H9 (cell line): ENCODE measurements around the gene ZNF816. TPM values are rescaled to one million over a fixed set of nuclear protein-coding genes. Genes with fewer than 3 reads are reported as not detected.

Experiments
- DNase-seq: peaks from one replicate; pipeline ENCODE4 v3.0.0-alpha.2; 2017
- H2AFZ ChIP-seq: one replicate; pipeline ENCODE4 v1.6.1; 2013; ENCODE audit warnings: mild to moderate bottlenecking, low read length, control low read depth, moderate library complexity
- H2AK5ac ChIP-seq: 2 replicates; pipeline ENCODE4 v1.6.1; 2013; ENCODE audit warnings: low read length, control low read depth, mixed read lengths; ENCODE audit not compliant: insufficient read length
- H2BK120ac ChIP-seq: one replicate; pipeline ENCODE4 v1.6.1; 2013; ENCODE audit warnings: low read depth, mild to moderate bottlenecking, low read length, control low read depth, inconsistent platforms; ENCODE audit not compliant: poor library complexity, severe bottlenecking
- H2BK12ac ChIP-seq: 2 replicates; pipeline ENCODE4 v1.6.1; 2013; ENCODE audit warnings: low read length, control low read depth, mixed read lengths, low read depth; ENCODE audit not compliant: insufficient read length
- H2BK15ac ChIP-seq: 2 replicates; pipeline ENCODE4 v1.6.1; 2013; ENCODE audit warnings: low read depth, low read length, control low read depth
- H2BK20ac ChIP-seq: one replicate; pipeline ENCODE4 v1.6.1; 2013; ENCODE audit warnings: low read depth, mild to moderate bottlenecking, low read length, control low read depth, inconsistent platforms; ENCODE audit not compliant: poor library complexity, severe bottlenecking
- H2BK5ac ChIP-seq: 2 replicates; pipeline ENCODE4 v1.6.1; 2013; ENCODE audit warnings: low read length, control low read depth, mixed read lengths; ENCODE audit not compliant: insufficient read length
- H3K14ac ChIP-seq: 2 replicates; pipeline ENCODE4 v1.6.1; 2013; ENCODE audit warnings: low read length, control low read depth; ENCODE audit not compliant: insufficient read depth
- H3K18ac ChIP-seq: 2 replicates; pipeline ENCODE4 v1.6.1; 2013; ENCODE audit warnings: low read depth, mild to moderate bottlenecking, mixed read lengths, low read length, control low read depth; ENCODE audit not compliant: insufficient read length
- H3K23ac ChIP-seq: 2 replicates; pipeline ENCODE4 v1.6.1; 2013; ENCODE audit warnings: low read length, control low read depth, mixed read lengths, low read depth; ENCODE audit not compliant: insufficient read length
- H3K23me2 ChIP-seq: 2 replicates; pipeline ENCODE4 v1.6.1; 2013; ENCODE audit warnings: low read depth, mild to moderate bottlenecking, mixed read lengths, low read length, control low read depth; ENCODE audit not compliant: insufficient read length, poor library complexity, severe bottlenecking
- H3K27ac ChIP-seq: 2 replicates; pipeline ENCODE4 v1.5.1; 2013; ENCODE audit warnings: low read length, control low read depth, mixed read lengths, low read depth; ENCODE audit not compliant: insufficient read length
- H3K27me3 ChIP-seq: 2 replicates; pipeline ENCODE4 v1.6.1; 2013; ENCODE audit warnings: low read length, control low read depth, inconsistent platforms; ENCODE audit not compliant: insufficient read depth
- H3K4ac ChIP-seq: 2 replicates; pipeline ENCODE4 v1.6.1; 2013; ENCODE audit warnings: low read depth, mild to moderate bottlenecking, control low read depth, inconsistent platforms, low read length, moderate library complexity
- H3K4me1 ChIP-seq: 2 replicates; pipeline ENCODE4 v1.6.1; 2013; ENCODE audit warnings: low read length, control low read depth, inconsistent platforms; ENCODE audit not compliant: insufficient read depth
- H3K4me2 ChIP-seq: 2 replicates; pipeline ENCODE4 v1.6.1; 2013; ENCODE audit warnings: low read length, control low read depth, mixed read lengths; ENCODE audit not compliant: insufficient read length, insufficient read depth
- H3K56ac ChIP-seq: 2 replicates; pipeline ENCODE4 v1.6.1; 2013; ENCODE audit warnings: low read depth, mild to moderate bottlenecking, mixed read lengths, low read length, control low read depth; ENCODE audit not compliant: insufficient read length
- H3K79me1 ChIP-seq: 2 replicates; pipeline ENCODE4 v1.6.1; 2013; ENCODE audit warnings: low read depth, mild to moderate bottlenecking, moderate library complexity, low read length, control low read depth, inconsistent platforms; ENCODE audit not compliant: insufficient read depth, poor library complexity, severe bottlenecking
- H3K79me2 ChIP-seq: 2 replicates; pipeline ENCODE4 v1.6.1; 2013; ENCODE audit warnings: low read length, control low read depth, inconsistent platforms; ENCODE audit not compliant: insufficient read depth
- H3K9ac ChIP-seq: 2 replicates; pipeline ENCODE4 v1.6.1; 2013; ENCODE audit warnings: low read length, control low read depth, mixed read lengths; ENCODE audit not compliant: insufficient read length; ENCODE audit errors: extremely low read depth
- H3K9me3 ChIP-seq: one replicate; pipeline ENCODE4 v1.6.1; 2013; ENCODE audit warnings: low read depth, low read length, inconsistent platforms; ENCODE audit not compliant: control insufficient read depth
- H3T11ph ChIP-seq: one replicate; pipeline ENCODE4 v1.6.1; 2013; ENCODE audit warnings: mild to moderate bottlenecking, low read length, control low read depth, inconsistent platforms
- H4K20me1 ChIP-seq: one replicate; pipeline ENCODE4 v1.6.1; 2013; ENCODE audit not compliant: control insufficient read depth, insufficient read length, insufficient read depth
- H4K5ac ChIP-seq: 2 replicates; pipeline ENCODE4 v1.6.1; 2013; ENCODE audit warnings: low read depth, mild to moderate bottlenecking, mixed read lengths, low read length, control low read depth; ENCODE audit not compliant: insufficient read length
- H4K8ac ChIP-seq: replicated peaks from 2 replicates; pipeline ENCODE4 v1.6.1; 2013; ENCODE audit warnings: low read length, control low read depth, mixed read lengths, low read depth; ENCODE audit not compliant: insufficient read length
- H4K91ac ChIP-seq: 2 replicates; pipeline ENCODE4 v1.6.1; 2013; ENCODE audit warnings: low read depth, mild to moderate bottlenecking, moderate library complexity, mixed read lengths, low read length, control low read depth; ENCODE audit not compliant: insufficient read length
- H3K27ac Mint-ChIP-seq, 3 experiments: 2 replicates in 2 of 3; 3 replicates in 1 of 3; pipeline ENCODE4 v1.8.0; 2020 to 2021; ENCODE audit warnings: mixed read lengths in 3 of 3, mild to moderate bottlenecking in 1 of 3, moderate library complexity in 1 of 3
- H3K27me3 Mint-ChIP-seq: 2 replicates; pipeline ENCODE4 v1.8.0; 2021; ENCODE audit warnings: low read depth, mild to moderate bottlenecking, moderate library complexity, mixed read lengths
- H3K36me3 Mint-ChIP-seq, 3 experiments: 2 replicates in 2 of 3; 3 replicates in 1 of 3; pipeline ENCODE4 v1.8.0; 2020 to 2021; ENCODE audit warnings: low read depth in 3 of 3, mixed read lengths in 3 of 3; ENCODE audit not compliant: insufficient read depth in 1 of 3
- H3K4me1 Mint-ChIP-seq, 2 experiments: 2 replicates each; pipeline ENCODE4 v1.8.0; 2020; ENCODE audit warnings: mixed read lengths in 2 of 2
- H3K4me3 Mint-ChIP-seq, 2 experiments: 2 replicates in 1 of 2; 3 replicates in 1 of 2; pipeline ENCODE4 v1.8.0; 2020 to 2021; ENCODE audit warnings: mild to moderate bottlenecking in 2 of 2, mixed read lengths in 2 of 2, moderate library complexity in 1 of 2
- H3K9me3 Mint-ChIP-seq, 2 experiments: 2 replicates in 1 of 2; 3 replicates in 1 of 2; pipeline ENCODE4 v1.8.0; 2020; ENCODE audit warnings: mild to moderate bottlenecking in 2 of 2, mixed read lengths in 2 of 2, moderate library complexity in 1 of 2
- CTCF ChIP-seq: fragments of 200-600 bp; sonication (generic); conservative IDR thresholded peaks from 3 replicates; pipeline ENCODE4 v1.8.0; 2021; ENCODE audit warnings: antibody characterized with exemption, mild to moderate bottlenecking
- WGBS: extraction: QIAGEN DNeasy Blood & Tissue Kit; methylation state at CpG from one replicate; pipeline ENCODE4 v1.1.7; 2013; ENCODE audit warnings: missing lambda C conversion rate, low lambda C conversion rate, mixed read lengths; ENCODE audit not compliant: insufficient read length; ENCODE audit errors: extremely low coverage; 5-methylcytosine and 5-hydroxymethylcytosine counted together
- total RNA-seq: library from RNA; stranded (reverse); gene quantifications from 2 replicates; pipeline ENCODE4 v1.2.1, GENCODE V29; 2021

Gene ZNF816
- total RNA-seq, 1 experiment from 2014 or later: 15.1 TPM

GRCh38 chr19:52956917-52957316 lies 5.8 kb downstream of the ZNF816 start:
- Histone ChIP-seq H3K27me3 (no peaks in the 10 kb centered on the region), H3K9me3 (peaks cover 13% of the 10 kb centered on the region), H3K18ac (no peak overlapping the region), H2BK12ac (no peak overlapping the region), H3T11ph (no peak overlapping the region), H2BK5ac (no peak overlapping the region), H4K8ac (no peak overlapping the region), H3K4me1 (no peaks in the 10 kb centered on the region), H3K79me1 (peaks cover 2% of the 10 kb centered on the region), H2AK5ac (no peak overlapping the region), H3K14ac (no peak overlapping the region), H2AFZ (no peak overlapping the region), H3K4me2 (no peak overlapping the region), H2BK15ac (no peak overlapping the region), H3K23ac (no peak overlapping the region), H3K56ac (no peak overlapping the region), H2BK120ac (no peak overlapping the region), H4K5ac (no peak overlapping the region), H2BK20ac (no peak overlapping the region), H4K20me1 (no peaks in the 10 kb centered on the region), H3K79me2 (no peaks in the 10 kb centered on the region; the same call in 1 of the 2 replicates), H4K91ac (no peak overlapping the region), H3K27ac (no peak overlapping the region), H3K23me2 (peaks cover 3% of the 10 kb centered on the region), H3K4ac (no peak overlapping the region), H3K9ac (no peak overlapping the region)
- Mint-ChIP-seq H3K4me1 (peaks cover 7 to 9% of the 10 kb centered on the region in 2 experiments; a peak in 3 of 4 replicates), H3K4me3 (no peak overlapping the region), H3K27me3 (no peaks in the 10 kb centered on the region; the same call in 1 of the 2 replicates), H3K9me3 (peaks cover 10 to 16% of the 10 kb centered on the region in 2 experiments), H3K36me3 (peaks cover 63 to 78% (median 66%) of the 10 kb centered on the region in 3 experiments), H3K27ac (no peak overlapping the region)
- whole genome bisulfite sequencing: no CpG with 5 or more reads among the region's 10 CpGs
- no peak for DNase-seq
- no peak for TF ChIP-seq CTCF
